HepG2 (cell line): ENCODE results near the gene KCND2. TPM values are rescaled to one million over a fixed set of nuclear protein-coding genes. Genes with fewer than 3 reads are reported as not detected.

Source experiments
- ATAC-seq: fragments of 200-7000 bp; cut with Tn5 transposase; 3 replicates; pipeline ENCODE4 v1.9.1; 2020; ENCODE audit warnings: mild to moderate bottlenecking, moderate library complexity
- BruUV-seq: library from RNA; stranded (reverse); fragments of 400-500 nt; replicated peaks from 2 replicates; lab custom pipeline; 2021; lab: Mats Ljungman, UMichigan
- CTCF ChIA-PET: fragments of 300-600 bp; formaldehyde crosslinking; extraction: SDS; loops from one replicate; lab custom pipeline; 2021; ENCODE audit warnings: low total read pairs, inconsistent platforms, low intra/inter-chr PET ratio; lab: Yijun Ruan, JAX
- POLR2A ChIA-PET: fragments of 350-600 bp; sonication (Branson Sonifier 250); formaldehyde crosslinking; loops from one replicate; lab custom pipeline; 2020; ENCODE audit warnings: antibody characterized with exemption, inconsistent platforms; lab: Yijun Ruan, JAX
- DNase-seq: peaks from one replicate; pipeline ENCODE4 v3.0.0-alpha.2; 2015; ENCODE audit warnings: low spot score
- FAIRE-seq: peaks from 3 replicates; lab custom pipeline; 2011; peaks lifted over from hg19 to GRCh38; lab: Jason Lieb, UNC
- H2AFZ ChIP-seq: one replicate; pipeline ENCODE4 v1.6.1; 2011; ENCODE audit warnings: low read length, inconsistent platforms
- H3K27ac ChIP-seq: fragments of 300-600 bp; 3 replicates; pipeline ENCODE4 v1.8.0; 2011; ENCODE audit warnings: mixed run types, mild to moderate bottlenecking, mixed read lengths, low read length, inconsistent platforms; ENCODE audit not compliant: insufficient read depth; ENCODE audit errors: extremely low read length
- H3K27me3 ChIP-seq, 2 experiments: fragments of 200-600 bp in 1 of 2; 2 replicates in 1 of 2; 3 replicates in 1 of 2; pipeline versions ENCODE4 v1.6.0 to v1.8.0; 2011; ENCODE audit warnings: low read length in 2 of 2, mild to moderate bottlenecking in 2 of 2, moderate library complexity in 2 of 2, inconsistent platforms in 1 of 2; ENCODE audit not compliant: insufficient read depth in 2 of 2, control insufficient read depth in 1 of 2
- H3K36me3 ChIP-seq, 2 experiments: fragments of 200-600 bp in 1 of 2; replicated peaks in 1 of 2; 2 replicates in 1 of 2; 3 replicates in 1 of 2; pipeline versions ENCODE4 v1.5.1 to v1.8.0; 2011; ENCODE audit warnings: low read length in 2 of 2, inconsistent platforms in 1 of 2; ENCODE audit not compliant: insufficient read depth in 2 of 2, control insufficient read depth in 1 of 2
- H3K4me1 ChIP-seq: 2 replicates; pipeline ENCODE4 v1.5.1; 2012; ENCODE audit warnings: low read length, inconsistent platforms; ENCODE audit not compliant: insufficient read depth
- H3K4me2 ChIP-seq: 2 replicates; pipeline ENCODE4 v1.6.0; 2011; ENCODE audit warnings: low read depth, low read length, inconsistent platforms
- H3K4me3 ChIP-seq, 3 experiments: fragments of 200-600 bp in 1 of 3; sonication (generic), shearing (Covaris generic) in 1 of 3; replicated peaks in 1 of 3; 2 replicates each; pipeline ENCODE4 v1.5.1; 2011 to 2016; ENCODE audit warnings: low read length in 3 of 3, inconsistent platforms in 2 of 3, low read depth in 2 of 3, mild to moderate bottlenecking in 2 of 3, control low read depth in 1 of 3, mixed read lengths in 1 of 3; ENCODE audit not compliant: insufficient read depth in 1 of 3
- H3K79me2 ChIP-seq: one replicate; pipeline ENCODE4 v1.6.1; 2011; ENCODE audit warnings: low read length, inconsistent platforms; ENCODE audit not compliant: insufficient read depth
- H3K9ac ChIP-seq: 2 replicates; pipeline ENCODE4 v1.6.0; 2011; ENCODE audit warnings: mild to moderate bottlenecking, low read depth, low read length, inconsistent platforms; ENCODE audit not compliant: insufficient read depth
- H3K9me3 ChIP-seq: 2 replicates; pipeline ENCODE4 v1.5.1; 2012; ENCODE audit warnings: mild to moderate bottlenecking, low read length
- H4K20me1 ChIP-seq: 2 replicates; pipeline ENCODE4 v1.6.0; 2011; ENCODE audit warnings: inconsistent platforms, mild to moderate bottlenecking, low read length, moderate library complexity; ENCODE audit not compliant: insufficient read depth
- DNMT1 ChIP-seq: sonication (generic); formaldehyde crosslinking; IDR thresholded peaks from 2 replicates; pipeline ENCODE4 v1.5.1; 2020; ENCODE audit warnings: mild to moderate bottlenecking, missing genetic modification reagents
- ELF3 ChIP-seq: IDR thresholded peaks from 2 replicates; pipeline ENCODE4 v1.6.1; 2016; ENCODE audit warnings: missing genetic modification reagents, missing compliant biosample characterization
- ISL2 ChIP-seq: sonication (generic); formaldehyde crosslinking; IDR thresholded peaks from 2 replicates; pipeline ENCODE4 v1.5.0; 2020; ENCODE audit warnings: missing genetic modification reagents
- NFE2 ChIP-seq: sonication (generic); formaldehyde crosslinking; IDR thresholded peaks from 2 replicates; pipeline ENCODE4 v1.4.0; 2020; ENCODE audit warnings: missing genetic modification reagents
- in situ Hi-C: cut with HindIII; loops from 2 replicates; pipeline ENCODE4 v1.10.0; 2017; ENCODE audit warnings: low pct_unique_long_range_greater_than_20kb; ENCODE audit not compliant: extremely low pct_ligation_motif_present
- intact Hi-C: fragments of 100-400 bp; cut with micrococcal nuclease; formaldehyde crosslinking; loops from one replicate; pipeline ENCODE4 v1.10.0; 2022; ENCODE audit not compliant: unreplicated experiment
- polyA plus RNA-seq, 8 experiments: library from polyadenylated mRNA; depleted of rRNA in 3 of 8; stranded (reverse) in 7 of 8; unstranded in 1 of 8; fragments of >200 nt; fragmentation: Illumina TruSeq in 4 of 8; extraction: Trizol in 4 of 8; gene quantifications; 2 replicates each; pipeline versions ENCODE4 v1.2.1 to v1.2.3, GENCODE V29; 2011 to 2016; ENCODE audit warnings: low read depth in 4 of 8, missing spikeins in 1 of 8, mixed read lengths in 1 of 8; ENCODE audit not compliant: insufficient read depth in 1 of 8
- total RNA-seq, 5 experiments: library from RNA; depleted of rRNA; stranded (reverse); fragments of >200 nt; fragmentation: Illumina TruSeq; extraction: Trizol; gene quantifications; 2 replicates each; pipeline ENCODE4 v1.2.3, GENCODE V29; 2016; ENCODE audit warnings: low read depth in 1 of 5
- TF ChIP-seq, protein P1 (sequence below): sonication (generic); formaldehyde crosslinking; IDR thresholded peaks from 2 replicates; pipeline ENCODE4 v1.4.0; 2020; ENCODE audit warnings: missing genetic modification reagents
- TF ChIP-seq, protein P2 (sequence below): sonication (generic); formaldehyde crosslinking; IDR thresholded peaks from 2 replicates; pipeline ENCODE4 v1.4.0; 2020; ENCODE audit warnings: missing genetic modification reagents, borderline replicate concordance

KCND2 gene
- total and polyA plus RNA-seq, 2 of the 13 experiments (the other 11 are each of a cell fraction or from before 2014, with no cell fraction given), result not detected

DNA sequence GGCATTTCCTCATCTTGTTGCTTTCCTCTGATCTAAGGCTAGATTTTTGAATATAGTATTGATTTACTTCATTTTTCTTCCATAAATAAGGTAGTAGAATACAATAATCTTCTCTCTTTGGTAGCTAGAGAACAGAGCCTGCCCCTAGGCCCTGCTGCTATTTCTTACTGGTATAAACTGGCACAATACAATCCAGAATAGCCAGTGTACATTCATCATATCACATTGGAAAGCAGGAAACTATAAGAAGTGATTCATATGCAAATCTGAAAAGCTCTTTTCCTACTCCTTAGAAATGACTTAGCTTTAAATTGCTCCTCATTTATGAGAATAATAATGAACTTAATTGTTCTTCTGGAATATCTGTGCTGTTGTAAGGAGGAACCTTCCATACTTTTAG lies 100.2 kb downstream of the KCND2 start (continued):
- TF ChIP-seq, protein P1, sequence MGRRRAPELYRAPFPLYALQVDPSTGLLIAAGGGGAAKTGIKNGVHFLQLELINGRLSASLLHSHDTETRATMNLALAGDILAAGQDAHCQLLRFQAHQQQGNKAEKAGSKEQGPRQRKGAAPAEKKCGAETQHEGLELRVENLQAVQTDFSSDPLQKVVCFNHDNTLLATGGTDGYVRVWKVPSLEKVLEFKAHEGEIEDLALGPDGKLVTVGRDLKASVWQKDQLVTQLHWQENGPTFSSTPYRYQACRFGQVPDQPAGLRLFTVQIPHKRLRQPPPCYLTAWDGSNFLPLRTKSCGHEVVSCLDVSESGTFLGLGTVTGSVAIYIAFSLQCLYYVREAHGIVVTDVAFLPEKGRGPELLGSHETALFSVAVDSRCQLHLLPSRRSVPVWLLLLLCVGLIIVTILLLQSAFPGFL (CRISPR knock-in tag), result no peak
- TF ChIP-seq NFE2 (CRISPR knock-in tag) (no peak), ISL2 (CRISPR knock-in tag) (no peak), DNMT1 (CRISPR knock-in tag) (no peak)
- TF ChIP-seq, protein P2, sequence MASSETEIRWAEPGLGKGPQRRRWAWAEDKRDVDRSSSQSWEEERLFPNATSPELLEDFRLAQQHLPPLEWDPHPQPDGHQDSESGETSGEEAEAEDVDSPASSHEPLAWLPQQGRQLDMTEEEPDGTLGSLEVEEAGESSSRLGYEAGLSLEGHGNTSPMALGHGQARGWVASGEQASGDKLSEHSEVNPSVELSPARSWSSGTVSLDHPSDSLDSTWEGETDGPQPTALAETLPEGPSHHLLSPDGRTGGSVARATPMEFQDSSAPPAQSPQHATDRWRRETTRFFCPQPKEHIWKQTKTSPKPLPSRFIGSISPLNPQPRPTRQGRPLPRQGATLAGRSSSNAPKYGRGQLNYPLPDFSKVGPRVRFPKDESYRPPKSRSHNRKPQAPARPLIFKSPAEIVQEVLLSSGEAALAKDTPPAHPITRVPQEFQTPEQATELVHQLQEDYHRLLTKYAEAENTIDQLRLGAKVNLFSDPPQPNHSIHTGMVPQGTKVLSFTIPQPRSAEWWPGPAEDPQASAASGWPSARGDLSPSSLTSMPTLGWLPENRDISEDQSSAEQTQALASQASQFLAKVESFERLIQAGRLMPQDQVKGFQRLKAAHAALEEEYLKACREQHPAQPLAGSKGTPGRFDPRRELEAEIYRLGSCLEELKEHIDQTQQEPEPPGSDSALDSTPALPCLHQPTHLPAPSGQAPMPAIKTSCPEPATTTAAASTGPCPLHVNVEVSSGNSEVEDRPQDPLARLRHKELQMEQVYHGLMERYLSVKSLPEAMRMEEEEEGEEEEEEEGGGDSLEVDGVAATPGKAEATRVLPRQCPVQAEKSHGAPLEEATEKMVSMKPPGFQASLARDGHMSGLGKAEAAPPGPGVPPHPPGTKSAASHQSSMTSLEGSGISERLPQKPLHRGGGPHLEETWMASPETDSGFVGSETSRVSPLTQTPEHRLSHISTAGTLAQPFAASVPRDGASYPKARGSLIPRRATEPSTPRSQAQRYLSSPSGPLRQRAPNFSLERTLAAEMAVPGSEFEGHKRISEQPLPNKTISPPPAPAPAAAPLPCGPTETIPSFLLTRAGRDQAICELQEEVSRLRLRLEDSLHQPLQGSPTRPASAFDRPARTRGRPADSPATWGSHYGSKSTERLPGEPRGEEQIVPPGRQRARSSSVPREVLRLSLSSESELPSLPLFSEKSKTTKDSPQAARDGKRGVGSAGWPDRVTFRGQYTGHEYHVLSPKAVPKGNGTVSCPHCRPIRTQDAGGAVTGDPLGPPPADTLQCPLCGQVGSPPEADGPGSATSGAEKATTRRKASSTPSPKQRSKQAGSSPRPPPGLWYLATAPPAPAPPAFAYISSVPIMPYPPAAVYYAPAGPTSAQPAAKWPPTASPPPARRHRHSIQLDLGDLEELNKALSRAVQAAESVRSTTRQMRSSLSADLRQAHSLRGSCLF, result no peak
- TF ChIP-seq, all 625 proteins: peak for 0

DNA sequence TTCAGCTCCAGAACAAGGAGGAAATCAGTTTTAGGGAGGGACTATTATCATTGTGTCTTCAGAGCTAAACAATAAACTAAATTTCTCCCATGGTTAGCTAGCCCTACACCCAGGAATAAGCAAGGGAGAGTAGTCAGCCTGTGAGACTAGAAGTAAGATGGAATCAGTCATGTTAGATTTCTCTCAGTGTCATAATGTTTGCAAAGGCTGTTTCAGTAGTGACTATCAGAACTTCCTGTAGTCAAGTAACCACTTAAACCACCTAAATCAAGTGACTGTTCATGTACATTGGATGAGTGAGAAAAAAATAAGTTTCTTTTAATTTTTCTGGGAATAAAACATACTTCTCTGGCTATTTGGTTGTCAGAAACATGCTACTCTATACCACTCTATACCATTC lies 121.6 kb downstream of the KCND2 start:
- Histone ChIP-seq H3K27me3 (no peaks in the 10 kb centered on the region), H3K9me3 (no peaks in the 10 kb centered on the region), H4K20me1 (no peaks in the 10 kb centered on the region), H3K36me3 (no peaks in the 10 kb centered on the region), H3K4me2 (no peak overlapping the region), H2AFZ (no peak overlapping the region), H3K79me2 (no peaks in the 10 kb centered on the region), H3K4me1 (no peaks in the 10 kb centered on the region), H3K4me3 (no peak overlapping the region), H3K27ac (no peak overlapping the region), H3K9ac (no peak overlapping the region)
- ChIA-PET POLR2A (no interaction called here), CTCF (no interaction called here)
- BruUV-seq, result no TSS peak
- ATAC-seq, result no peak
- FAIRE-seq, result no peak
- no peak for TF ChIP-seq ELF3 (CRISPR knock-in tag)
- DNase-seq, result no peak
- in situ Hi-C loops (no loop called here), intact Hi-C loops (no loop called here)
